Left renal pelvis (tissue), 4 donors: Measurements from ENCODE around the gene SUPT6H. TPM values are rescaled to one million over a fixed set of nuclear protein-coding genes. Genes with fewer than 3 reads are reported as not detected.
"Not testable (repeated sequence)": the region's sequence is repeated elsewhere in the genome, so short reads cannot be mapped to it uniquely, and the experiment has no call there.

Source experiments
- DNase-seq, 4 donors: peaks; one replicate each; pipeline ENCODE4 v3.0.0-alpha.2; 2013; ENCODE audit warnings: low read depth in 4 of 4, low spot score in 3 of 4
- polyA plus RNA-seq, 4 donors: library from polyadenylated mRNA; unstranded; fragments of 120-200 nt; gene quantifications; one replicate each; pipeline ENCODE4 v1.2.1, GENCODE V29; 2013; ENCODE audit not compliant: insufficient read length in 4 of 4

SUPT6H gene
- polyA plus RNA-seq, 4 donors, result 54.9 to 73.2 (median 68.1) TPM

DNA sequence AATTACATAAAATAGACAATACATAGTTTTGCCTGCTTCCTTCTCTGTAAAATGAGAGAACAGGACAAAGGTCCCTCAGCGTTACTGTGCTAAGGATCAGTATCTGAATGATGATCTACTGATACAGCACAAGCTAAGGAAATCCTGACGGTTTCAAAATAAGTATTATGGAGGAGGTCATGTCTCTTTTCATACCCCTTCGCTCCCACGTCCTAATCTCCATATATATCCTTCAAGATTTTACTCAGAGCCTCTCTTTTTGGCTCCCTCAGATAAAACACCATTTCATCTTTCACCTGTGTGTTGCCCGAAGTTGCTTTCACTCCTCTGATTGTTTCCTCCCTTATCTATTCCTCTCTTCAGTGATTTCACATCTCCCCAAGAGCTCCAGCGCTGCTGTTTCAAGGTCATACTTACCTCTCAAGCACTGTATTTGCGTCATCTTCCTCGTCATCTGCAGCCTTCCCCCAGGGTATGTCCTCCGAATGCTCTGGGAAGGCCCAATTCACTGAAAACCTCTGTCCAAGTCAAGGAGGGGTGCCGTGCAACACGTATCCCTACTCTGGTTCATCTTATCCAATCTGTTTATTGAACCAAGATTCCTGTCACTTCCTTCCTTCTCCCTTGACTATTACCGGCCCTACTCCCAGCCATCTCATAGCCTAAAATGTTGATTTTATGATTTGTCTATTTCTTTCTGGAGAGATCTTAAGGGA, 15.8 kb upstream of the SUPT6H start:
- no peak for DNase-seq

DNA sequence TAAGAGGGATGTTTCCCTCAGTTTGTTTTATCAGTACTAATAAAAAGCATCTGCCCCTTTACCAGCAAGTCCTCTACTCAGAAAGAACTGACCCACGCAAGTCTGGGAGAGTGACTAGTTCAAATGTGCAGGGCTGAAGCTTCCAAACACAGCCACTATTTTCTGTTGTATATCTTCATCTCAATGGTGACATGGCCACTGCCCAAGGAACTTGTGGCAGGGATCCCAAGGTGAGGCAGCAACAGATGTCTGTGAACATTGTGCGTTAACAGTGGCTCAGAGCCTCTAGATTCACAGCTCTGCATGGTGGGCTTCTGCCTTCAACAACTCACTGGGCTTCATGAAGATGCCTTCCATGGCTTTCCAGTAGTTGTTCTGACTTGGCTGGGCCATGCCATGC, 13.3 kb upstream of the SUPT6H start:
- no peak for DNase-seq

DNA sequence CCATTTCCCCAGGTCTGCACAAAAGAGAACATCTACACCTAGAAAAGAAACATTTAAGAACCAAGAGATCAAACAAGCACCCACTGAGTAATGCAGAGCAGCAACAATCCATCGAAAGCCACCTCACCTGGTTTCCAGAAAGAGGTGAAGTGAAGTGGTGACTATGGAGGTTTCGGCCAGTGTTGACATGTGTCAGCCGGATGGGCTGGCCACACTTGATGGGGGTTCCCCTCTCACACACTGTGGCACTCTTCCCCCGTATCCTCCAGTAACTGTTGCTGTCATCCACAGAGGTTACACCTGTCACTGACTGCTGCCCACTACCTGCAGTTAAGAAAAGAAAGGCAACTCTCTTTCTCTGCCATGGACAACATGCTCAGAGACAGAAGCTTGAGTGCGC, 6.8 kb upstream of the SUPT6H start:
- no peak for DNase-seq

DNA sequence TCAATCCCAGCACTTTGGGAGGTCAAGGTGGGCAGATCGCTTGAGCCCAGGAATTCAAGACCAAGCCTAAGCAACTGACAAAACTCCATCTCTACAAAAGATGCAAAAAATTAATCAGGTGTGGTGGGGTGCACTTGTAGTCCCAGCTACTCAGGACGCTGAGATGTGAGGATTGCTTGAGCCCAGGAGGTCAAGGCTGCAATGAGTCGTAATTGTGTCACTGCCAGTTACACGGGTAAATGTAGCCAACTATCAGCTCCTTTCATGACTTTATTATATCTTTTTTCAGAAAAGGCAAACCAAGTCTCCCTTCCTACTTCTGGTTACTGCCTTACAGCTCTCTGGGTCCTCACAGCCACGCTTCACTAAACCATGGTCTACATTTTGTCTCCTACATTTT, 4.2 kb upstream of the SUPT6H start:
- DNase-seq, result no peak

DNA sequence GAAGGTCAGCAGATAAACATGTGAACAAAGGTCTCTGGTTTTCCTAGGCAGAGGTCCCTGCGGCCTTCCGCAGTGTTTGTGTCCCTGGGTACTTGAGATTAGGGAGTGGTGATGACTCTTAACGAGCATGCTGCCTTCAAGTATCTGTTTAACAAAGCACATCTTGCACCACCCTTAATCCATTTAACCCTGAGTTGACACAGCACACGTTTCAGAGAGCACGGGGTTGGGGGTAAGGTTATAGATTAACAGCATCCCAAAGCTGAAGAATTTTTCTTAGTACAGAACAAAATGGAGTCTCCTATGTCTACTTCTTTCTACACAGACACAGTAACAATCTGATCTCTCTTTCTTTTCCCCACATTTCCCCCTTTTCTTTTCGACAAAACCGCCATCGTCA, 3.7 kb upstream of the SUPT6H start:
- DNase-seq, result not testable (repeated sequence)

DNA sequence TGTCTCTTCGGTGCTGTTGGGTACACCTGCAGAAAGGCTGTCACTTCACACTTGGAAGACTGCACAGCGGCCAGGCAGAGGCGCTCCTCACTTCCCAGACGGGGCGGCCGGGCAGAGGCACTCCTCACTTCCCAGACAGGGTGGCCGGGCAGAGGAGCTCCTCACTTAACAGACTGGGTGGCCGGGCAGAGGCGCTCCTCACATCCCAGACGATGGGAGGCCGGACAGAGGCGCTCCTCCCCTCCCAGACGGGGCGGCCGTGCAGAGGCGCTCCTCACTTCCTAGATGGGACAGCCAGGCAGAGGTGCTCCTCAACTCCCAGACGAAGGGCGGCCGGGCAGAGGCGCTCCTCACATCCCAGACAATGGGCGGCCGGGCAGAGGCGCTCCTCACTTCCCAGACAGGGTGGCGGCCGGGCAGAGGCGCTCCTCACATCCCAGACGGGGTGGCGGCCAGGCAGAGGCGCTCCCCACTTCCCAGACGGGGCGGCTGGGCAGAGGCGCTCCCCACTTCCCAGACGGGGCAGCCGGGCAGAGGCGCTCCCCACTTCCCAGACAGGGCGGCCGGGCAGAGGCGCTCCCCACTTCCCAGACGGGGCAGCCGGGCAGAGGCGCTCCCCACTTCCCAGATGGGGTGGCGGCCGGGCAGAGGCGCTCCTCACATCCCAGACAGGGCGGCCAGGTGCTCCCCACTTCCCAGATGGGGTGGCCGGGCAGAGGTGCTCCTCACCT, 3.1 kb upstream of the SUPT6H start:
- not testable (repeated sequence) for DNase-seq

DNA sequence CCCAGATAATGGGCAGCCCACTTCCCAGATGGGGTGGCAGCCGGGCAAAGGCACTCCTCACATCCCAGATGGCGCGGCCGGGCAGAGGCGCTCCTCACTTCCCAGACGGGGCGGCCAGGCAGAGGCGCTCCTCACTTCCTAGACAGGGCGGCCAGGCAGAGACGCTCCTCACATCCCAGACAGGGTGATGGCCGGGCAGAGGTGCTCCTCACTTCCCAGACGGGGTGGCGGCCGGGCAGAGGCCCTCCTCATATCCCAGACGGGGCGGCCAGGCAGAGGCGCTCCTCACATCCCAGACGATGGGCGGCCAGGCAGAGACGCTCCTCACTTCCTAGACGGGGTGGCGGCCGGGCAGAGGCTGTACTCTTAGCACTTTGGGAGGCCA, 2.5 kb upstream of the SUPT6H start:
- DNase-seq, result not testable (repeated sequence)

DNA sequence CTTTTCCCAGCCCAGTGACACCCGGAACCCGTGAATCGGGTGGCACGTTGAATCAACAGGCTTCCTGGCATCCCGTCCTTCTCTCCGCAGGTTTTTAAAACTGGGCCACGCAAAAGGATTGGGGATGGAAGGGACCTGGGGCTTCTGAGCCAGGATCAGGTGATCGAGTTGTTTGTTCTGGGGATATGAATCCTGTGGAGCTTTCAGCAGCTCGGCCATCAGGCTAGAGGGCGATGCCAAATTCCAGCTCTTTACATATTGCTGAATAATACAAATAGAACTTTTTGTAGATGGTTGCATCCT, 473 bp downstream of the SUPT6H start:
- no peak for DNase-seq

DNA sequence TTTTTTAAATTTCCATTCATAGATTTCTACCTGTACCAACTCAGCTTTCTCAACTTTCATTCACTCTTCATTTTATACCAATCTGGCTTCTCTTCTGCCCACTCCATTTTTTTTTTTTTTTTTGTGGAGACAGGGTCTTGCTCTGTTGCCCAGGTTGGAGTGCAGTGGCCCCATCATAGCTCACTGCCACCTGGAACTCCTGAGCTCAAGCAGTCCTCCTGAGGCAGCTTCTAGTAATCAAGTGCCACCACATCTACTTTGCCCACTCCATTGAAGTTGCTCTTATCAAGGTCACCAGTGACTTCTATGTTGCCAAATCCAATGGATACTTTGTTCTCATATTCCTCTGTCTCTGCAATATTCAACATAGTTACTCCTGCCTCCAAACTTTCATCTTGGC, 1.7 kb downstream of the SUPT6H start:
- DNase-seq, result no peak

DNA sequence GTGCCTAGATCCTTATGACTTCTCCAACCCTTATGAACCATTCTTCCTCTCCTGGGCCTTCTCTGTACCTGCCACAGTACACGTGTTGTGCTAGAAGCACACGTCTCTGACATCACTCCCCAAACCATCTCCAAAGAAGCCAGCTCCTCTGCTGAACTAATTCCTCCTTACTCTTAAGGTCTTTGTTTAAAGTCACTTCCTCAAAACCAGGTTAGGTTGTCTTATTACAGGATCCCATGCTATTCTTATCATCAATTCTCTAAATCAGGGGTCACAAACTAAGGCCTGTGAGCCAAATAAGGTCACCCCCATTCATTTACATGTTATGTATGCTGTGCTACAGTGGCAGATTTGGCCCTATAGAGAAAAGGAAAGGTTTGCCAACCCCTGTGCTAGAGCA, 4.0 kb downstream of the SUPT6H start:
- DNase-seq, result no peak

DNA sequence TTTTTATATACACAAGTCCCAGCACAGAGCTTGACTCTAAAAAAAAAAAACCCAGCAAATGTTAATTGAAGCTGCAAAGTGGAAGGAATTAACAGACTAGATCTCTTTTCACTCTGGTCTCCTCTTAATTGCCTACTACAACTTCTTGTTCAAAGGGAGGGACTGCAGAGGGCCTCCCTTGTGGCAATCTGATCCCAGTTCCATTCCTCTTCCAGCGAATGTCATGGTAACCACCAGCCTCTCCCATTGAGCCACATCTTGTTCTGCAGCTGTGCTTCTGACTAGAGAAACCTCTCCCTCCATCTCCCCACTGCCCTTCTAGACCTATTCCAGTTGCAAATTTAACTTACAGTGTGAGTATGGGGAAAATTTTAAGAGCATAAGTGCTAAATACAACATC, 5.9 kb downstream of the SUPT6H start:
- DNase-seq, result no peak

DNA sequence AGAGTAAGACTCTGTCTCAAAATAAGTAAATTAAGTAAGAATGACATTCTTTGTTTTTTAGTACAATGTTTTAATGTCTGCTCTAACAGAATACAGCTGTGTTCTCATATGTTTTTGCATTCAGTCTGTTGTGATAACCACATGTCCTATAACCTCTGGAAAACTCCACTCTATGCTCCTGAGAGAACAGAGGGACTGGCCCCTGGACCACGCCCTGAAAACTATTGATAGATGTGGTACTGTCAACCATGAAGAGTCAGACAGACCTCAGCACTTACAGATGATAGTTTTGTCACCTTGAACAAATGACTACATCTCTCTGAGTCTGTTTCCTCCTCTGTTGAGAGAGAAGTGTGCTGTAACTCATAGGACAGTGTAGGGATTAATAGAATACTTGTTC, 7.9 kb downstream of the SUPT6H start:
- no peak for DNase-seq

DNA sequence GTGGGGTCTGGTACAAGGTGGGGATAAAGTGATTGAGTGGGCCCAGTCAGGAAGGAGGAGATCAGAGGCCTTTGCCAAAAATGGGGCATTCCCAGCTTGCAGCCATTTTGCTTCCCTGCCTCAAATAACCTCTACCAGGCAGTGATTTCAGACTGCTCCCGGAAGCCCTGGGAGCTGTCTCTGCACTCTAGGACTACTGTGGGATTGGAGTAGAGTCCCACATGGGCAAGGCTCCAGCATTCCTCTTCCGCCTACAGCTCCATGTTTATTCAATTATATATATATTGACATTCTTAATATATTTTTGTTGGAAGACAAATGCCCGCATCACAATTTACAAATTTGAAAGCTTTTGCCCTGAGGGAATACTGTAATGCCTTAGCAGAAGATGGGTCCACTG, 13.5 kb downstream of the SUPT6H start:
- no peak for DNase-seq

DNA sequence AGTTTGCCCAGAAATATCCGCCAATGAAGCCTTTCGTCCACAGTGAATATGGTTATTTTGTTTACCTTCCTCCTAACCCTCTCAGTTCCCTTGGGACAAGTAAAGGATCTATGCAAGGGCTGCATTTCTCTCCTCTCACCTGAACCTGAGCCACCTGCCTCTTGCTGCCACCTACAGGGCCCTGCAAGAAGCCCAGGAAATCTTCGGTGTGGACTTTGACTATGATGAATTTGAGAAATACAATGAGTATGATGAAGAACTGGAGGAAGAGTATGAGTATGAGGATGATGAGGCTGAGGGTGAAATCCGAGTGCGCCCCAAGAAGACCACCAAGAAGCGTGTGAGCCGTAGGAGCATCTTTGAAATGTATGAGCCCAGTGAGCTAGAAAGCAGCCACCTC, 14.0 kb downstream of the SUPT6H start:
- no peak for DNase-seq

DNA sequence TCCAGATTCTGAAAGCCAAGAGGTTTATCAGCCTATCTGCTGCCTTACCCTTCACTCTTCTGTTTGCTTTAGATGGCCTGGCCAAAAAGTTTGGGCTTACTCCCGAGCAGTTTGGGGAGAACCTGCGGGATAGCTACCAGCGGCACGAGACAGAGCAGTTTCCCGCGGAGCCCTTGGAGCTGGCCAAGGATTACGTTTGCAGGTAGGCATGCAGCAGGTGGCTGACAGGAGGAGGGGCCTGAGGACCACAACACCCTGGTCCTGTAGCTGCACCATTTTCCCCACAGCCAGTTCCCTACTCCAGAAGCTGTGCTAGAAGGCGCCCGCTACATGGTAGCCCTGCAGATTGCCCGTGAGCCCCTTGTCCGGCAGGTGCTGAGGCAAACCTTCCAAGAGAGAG, 20.6 kb downstream of the SUPT6H start:
- DNase-seq, result no peak

DNA sequence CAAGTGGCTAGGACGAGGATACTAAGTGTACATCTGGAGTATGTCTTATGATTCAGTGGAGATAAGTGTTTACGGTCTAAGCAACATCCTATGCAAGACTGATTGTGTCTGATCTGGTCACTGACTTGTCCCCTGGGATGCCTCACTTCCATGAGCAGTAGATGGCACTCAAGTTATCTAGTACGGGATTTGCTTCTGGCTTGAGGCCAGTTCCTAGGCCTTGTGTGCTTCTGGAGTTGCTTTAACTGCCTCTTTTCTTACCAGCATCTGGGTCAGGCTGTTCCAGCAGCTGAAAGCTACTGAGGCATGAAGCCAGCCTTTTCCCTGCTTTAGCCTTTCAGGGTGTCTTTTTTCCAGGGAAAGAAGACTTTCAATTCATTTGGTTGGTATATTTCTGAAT, 23.0 kb downstream of the SUPT6H start:
- DNase-seq, result no peak

DNA sequence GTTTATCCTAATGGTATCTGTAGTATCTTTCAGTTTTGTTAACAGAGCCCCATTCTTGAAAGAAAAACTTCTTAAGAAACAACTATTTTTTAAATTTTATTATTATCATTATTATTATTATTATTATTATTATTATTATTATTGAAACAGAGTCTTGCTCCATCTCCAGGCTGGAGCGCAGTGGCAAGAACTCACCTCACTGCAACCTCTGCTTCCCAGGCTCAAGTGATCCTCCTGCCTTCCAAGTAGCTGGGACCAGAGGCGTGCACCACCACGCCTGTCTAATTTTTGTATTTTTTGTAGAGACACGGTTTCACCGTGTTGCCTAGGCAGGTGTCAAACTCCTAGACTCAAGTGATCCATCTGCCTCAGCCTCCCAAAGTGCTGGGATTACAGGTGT, 23.4 kb downstream of the SUPT6H start:
- no peak for DNase-seq

DNA sequence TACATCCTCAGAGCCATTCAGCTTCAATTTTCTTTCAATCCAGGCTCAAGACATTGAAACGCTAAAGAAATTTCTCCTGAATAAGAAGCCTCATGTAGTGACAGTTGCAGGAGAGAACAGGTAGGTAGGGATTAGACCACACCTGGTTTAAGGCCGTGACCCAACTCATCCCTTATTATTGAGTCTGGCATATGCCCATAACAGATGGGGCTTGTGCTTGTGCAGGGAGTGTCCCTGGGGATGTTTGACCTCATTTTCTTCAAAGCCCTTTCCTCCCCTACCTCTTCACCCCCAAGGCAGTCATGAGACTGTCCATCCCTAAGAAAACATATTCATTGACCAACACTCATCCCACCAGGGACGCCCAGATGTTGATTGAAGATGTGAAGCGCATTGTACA, 24.3 kb downstream of the SUPT6H start:
- DNase-seq, result no peak

DNA sequence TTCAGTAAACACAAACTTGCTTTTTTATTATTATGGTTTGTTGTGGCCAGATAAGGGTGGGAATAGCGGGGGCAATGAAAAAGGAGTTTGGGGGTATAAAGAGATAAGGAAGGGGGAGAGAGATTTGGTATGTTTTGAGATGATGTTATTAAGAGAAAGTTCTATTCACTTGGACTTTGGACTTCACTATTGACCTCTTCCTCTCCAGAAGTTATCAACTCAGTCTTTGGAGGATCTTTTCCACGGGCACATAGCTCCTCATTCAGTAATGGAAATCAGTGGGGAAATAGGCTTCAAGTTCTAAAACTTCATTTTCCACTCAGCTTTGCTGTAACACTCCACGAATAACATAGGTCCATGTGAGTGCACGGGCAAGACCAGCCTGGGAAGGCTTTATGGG, 26.5 kb downstream of the SUPT6H start:
- DNase-seq, result no peak

DNA sequence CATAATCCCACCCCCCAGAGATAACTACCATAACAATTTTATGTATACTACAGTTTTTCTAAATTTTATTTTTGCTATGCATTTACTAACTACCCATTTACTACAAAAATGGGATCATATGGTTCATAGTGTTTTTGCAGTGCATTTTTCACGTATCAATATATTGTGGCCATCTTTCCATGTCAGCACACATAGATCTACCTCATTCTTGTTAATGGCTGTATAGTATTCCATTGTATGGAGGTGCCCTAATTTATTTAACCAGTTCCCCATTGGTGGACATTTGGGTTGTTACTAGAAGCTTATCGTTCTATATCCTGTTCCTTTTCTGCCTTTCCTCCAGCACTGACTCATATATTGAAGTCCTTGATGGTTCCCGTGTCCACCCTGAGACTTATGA, 27.0 kb downstream of the SUPT6H start:
- DNase-seq, result no peak

DNA sequence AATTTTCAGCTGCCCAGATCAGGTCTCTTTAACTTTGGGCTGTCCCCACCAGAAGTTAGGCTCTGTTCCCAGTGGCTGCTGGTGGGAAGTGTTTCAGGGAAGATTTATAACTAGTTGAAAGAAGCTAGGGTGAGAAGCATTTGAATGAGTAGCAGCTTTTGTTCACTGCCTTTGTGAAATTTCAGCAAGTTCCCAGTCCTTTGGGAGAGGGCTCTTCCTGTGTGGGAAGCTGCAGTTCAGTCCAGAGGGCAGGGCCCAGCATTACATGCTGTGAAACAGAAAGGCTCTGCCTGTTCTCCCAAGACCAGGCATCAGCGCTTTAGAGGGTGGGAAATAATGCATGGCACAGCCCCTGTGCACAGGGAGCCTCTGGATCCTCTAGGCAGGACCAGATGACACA, 31.9 kb downstream of the SUPT6H start:
- no peak for DNase-seq

DNA sequence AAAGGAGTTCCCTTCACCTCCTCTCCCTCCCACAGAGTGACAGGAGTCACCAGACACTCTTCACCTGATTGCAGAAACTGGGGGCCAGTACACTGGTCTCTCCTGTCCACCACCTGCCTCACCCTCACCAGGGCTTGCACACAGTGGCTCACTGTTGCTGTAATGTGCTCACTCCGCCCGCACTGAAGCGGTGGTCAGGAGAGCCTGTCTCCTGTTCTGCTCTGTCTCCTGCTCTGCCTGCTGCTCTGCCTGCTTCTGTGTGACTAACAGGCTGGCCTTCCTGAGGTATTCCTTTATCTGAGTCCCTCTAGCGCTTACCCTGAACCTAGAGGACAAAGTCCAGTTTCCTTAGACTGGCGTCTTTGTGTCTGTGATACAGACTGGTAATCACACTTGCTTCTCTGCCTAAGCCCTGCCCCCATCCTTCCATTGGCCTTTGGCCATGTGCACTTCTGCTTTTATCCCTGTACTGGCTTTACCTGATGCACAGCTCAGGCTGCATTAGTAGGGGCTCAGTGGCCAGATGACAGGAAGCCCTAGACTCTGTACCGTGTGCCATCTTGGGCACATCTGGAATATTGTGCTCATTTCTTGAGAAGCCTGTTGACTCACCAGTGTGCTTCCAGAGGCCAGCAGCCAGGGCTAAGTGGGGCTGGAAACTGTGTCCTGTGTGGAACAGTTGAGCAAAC, 36.4 kb downstream of the SUPT6H start:
- no peak for DNase-seq
